ENCODE measurements around the gene NMRK1. TPM values are rescaled to one million over a fixed set of nuclear protein-coding genes. Genes with fewer than 3 reads are reported as not detected.

NMRK1 gene
- 17.5 and 20.6 TPM in 2 replicates for total RNA-seq

GRCh38 chr9:75087824-75088645 lies at the start of gene NMRK1, which contains the start of gene OSTF1:
NMRK1 (minus strand) TSS chr9:75088155; CDS start chr9:75083115, 5,040 bp downstream.
OSTF1 (plus strand) TSS chr9:75088514; CDS start chr9:75088693, 179 bp downstream.

Other genes with a start within 250 kb of the NMRK1 start
- gene TRPM6, start 200.2 kb downstream of the NMRK1 start, total RNA-seq, result under 0.01 TPM in 2 replicates
- 5.7 and 9.7 TPM in 2 replicates for gene C9orf40, start 135.2 kb downstream of the NMRK1 start, total RNA-seq
- 47.6 and 57.7 TPM in 2 replicates for gene CARNMT1, start 59.9 kb downstream of the NMRK1 start, total RNA-seq
- 33.2 and 63.0 TPM in 2 replicates for gene OSTF1, start 359 bp upstream of the NMRK1 start, total RNA-seq